HepG2 (cell line): ENCODE results near the gene CUL1.

ENCODE experiments used
- ESRRA ChIP-seq: sonication (generic); formaldehyde crosslinking; IDR thresholded peaks from 2 replicates; pipeline ENCODE4 v1.5.1; 2020; ENCODE audit warnings: mild to moderate bottlenecking, low read depth, missing genetic modification reagents
- ZNF121 ChIP-seq: sonication (generic); formaldehyde crosslinking; IDR thresholded peaks from 2 replicates; pipeline ENCODE4 v1.5.0; 2020; ENCODE audit warnings: mild to moderate bottlenecking, missing genetic modification reagents
- ZNF280D ChIP-seq: sonication (generic); formaldehyde crosslinking; IDR thresholded peaks from 2 replicates; pipeline ENCODE4 v1.5.1; 2020; ENCODE audit warnings: mild to moderate bottlenecking, missing genetic modification reagents
- ZNF292 ChIP-seq: sonication (generic); formaldehyde crosslinking; IDR thresholded peaks from 2 replicates; pipeline ENCODE4 v1.8.1; 2022; ENCODE audit warnings: mild to moderate bottlenecking, low read depth, missing genetic modification reagents, borderline replicate concordance

GRCh38 chr7:148688526-148688925, 10.2 kb upstream of the CUL1 start:
- TF ChIP-seq ESRRA (CRISPR knock-in tag), result no peak
- no peak for TF ChIP-seq ZNF292
- TF ChIP-seq ZNF121, result no peak
- TF ChIP-seq ZNF280D (CRISPR knock-in tag), result no peak
